ENCODE measurements around the gene ABR. TPM values are rescaled to one million over a fixed set of nuclear protein-coding genes. Genes with fewer than 3 reads are reported as not detected.

The ABR gene
- total and polyA plus RNA-seq, 2 of the 13 experiments (the other 11 are each of a cell fraction or from before 2014, with no cell fraction given), result 12.4 to 40.4 TPM

- Histone ChIP-seq H3K4me1 (ENCODE audit: insufficient read depth, low read length) (no peaks in the 10 kb centered on the region), H3K36me3 (replicated peaks in 1 of 2; ENCODE audit: control insufficient read depth in 1 of 2, insufficient read depth in 2 of 2, low read length in 2 of 2) (no peaks in the 10 kb centered on the region), H3K4me3 (replicated peaks in 1 of 3; ENCODE audit: insufficient read depth in 1 of 3, low read depth in 2 of 3, low read length in 3 of 3) (no peak overlapping the region), H3K27ac (ENCODE audit: extremely low read length, insufficient read depth, low read length) (no peak overlapping the region), H3K9me3 (ENCODE audit: low read length) (no peaks in the 10 kb centered on the region), H3K4me2 (ENCODE audit: low read depth, low read length) (no peak overlapping the region), H3K79me2 (ENCODE audit: insufficient read depth, low read length) (no peaks in the 10 kb centered on the region), H3K9ac (ENCODE audit: insufficient read depth, low read depth, low read length) (no peak overlapping the region), H2AFZ (ENCODE audit: low read length) (no peak overlapping the region), H3K27me3 (ENCODE audit: control insufficient read depth in 1 of 2, insufficient read depth in 2 of 2, low read length in 2 of 2) (no peaks in the 10 kb centered on the region), H4K20me1 (ENCODE audit: insufficient read depth, low read length) (no peaks in the 10 kb centered on the region)
- in situ Hi-C loops (cut with HindIII; ENCODE audit: extremely low pct_ligation_motif_present, low pct_unique_long_range_greater_than_20kb) (no loop called here), intact Hi-C loops (cut with micrococcal nuclease; ENCODE audit: unreplicated experiment) (no loop called here)
- no peak; the same call in 2 of the 3 replicates for ATAC-seq
- no TSS peak for BruUV-seq (replicated peaks)
- ChIA-PET CTCF (ENCODE audit: low intra/inter-chr PET ratio, low total read pairs) (no interaction called here), POLR2A (no interaction called here)
- WGBS (ENCODE audit: low lambda C conversion rate), result 84% methylated on average over 20 of the region's 20 CpGs
- no peak for FAIRE-seq
- DNase-seq (ENCODE audit: low spot score), result no peak
- TF ChIP-seq SALL1 (CRISPR knock-in tag; IDR thresholded peaks at IDR 0.05) (no peak), GFI1 (CRISPR knock-in tag; IDR thresholded peaks at IDR 0.05; ENCODE audit: borderline replicate concordance) (no peak), SPEN (CRISPR knock-in tag; IDR thresholded peaks at IDR 0.05; ENCODE audit: low read depth) (no peak), KIAA2018 (CRISPR knock-in tag; IDR thresholded peaks at IDR 0.05; ENCODE audit: borderline replicate concordance) (no peak), REPIN1 (CRISPR knock-in tag; IDR thresholded peaks at IDR 0.05; ENCODE audit: borderline replicate concordance, low read depth) (no peak), ZNF704 (CRISPR knock-in tag; IDR thresholded peaks at IDR 0.05; ENCODE audit: borderline replicate concordance) (no peak)
These were observed 131.8 kb downstream of the ABR start for GRCh38 chr17:1047879-1048470.
